H9 (cell line): ENCODE measurements around the gene NID1. TPM values are rescaled to one million over a fixed set of nuclear protein-coding genes. Genes with fewer than 3 reads are reported as not detected.

Experiments
- DNase-seq: peaks from one replicate; pipeline ENCODE4 v3.0.0-alpha.2; 2017
- H2AFZ ChIP-seq: one replicate; pipeline ENCODE4 v1.6.1; 2013; ENCODE audit warnings: mild to moderate bottlenecking, low read length, control low read depth, moderate library complexity
- H2AK5ac ChIP-seq: 2 replicates; pipeline ENCODE4 v1.6.1; 2013; ENCODE audit warnings: low read length, control low read depth, mixed read lengths; ENCODE audit not compliant: insufficient read length
- H2BK120ac ChIP-seq: one replicate; pipeline ENCODE4 v1.6.1; 2013; ENCODE audit warnings: low read depth, mild to moderate bottlenecking, low read length, control low read depth, inconsistent platforms; ENCODE audit not compliant: poor library complexity, severe bottlenecking
- H2BK12ac ChIP-seq: 2 replicates; pipeline ENCODE4 v1.6.1; 2013; ENCODE audit warnings: low read length, control low read depth, mixed read lengths, low read depth; ENCODE audit not compliant: insufficient read length
- H2BK15ac ChIP-seq: 2 replicates; pipeline ENCODE4 v1.6.1; 2013; ENCODE audit warnings: low read depth, low read length, control low read depth
- H2BK20ac ChIP-seq: one replicate; pipeline ENCODE4 v1.6.1; 2013; ENCODE audit warnings: low read depth, mild to moderate bottlenecking, low read length, control low read depth, inconsistent platforms; ENCODE audit not compliant: poor library complexity, severe bottlenecking
- H2BK5ac ChIP-seq: 2 replicates; pipeline ENCODE4 v1.6.1; 2013; ENCODE audit warnings: low read length, control low read depth, mixed read lengths; ENCODE audit not compliant: insufficient read length
- H3K14ac ChIP-seq: 2 replicates; pipeline ENCODE4 v1.6.1; 2013; ENCODE audit warnings: low read length, control low read depth; ENCODE audit not compliant: insufficient read depth
- H3K18ac ChIP-seq: 2 replicates; pipeline ENCODE4 v1.6.1; 2013; ENCODE audit warnings: low read depth, mild to moderate bottlenecking, mixed read lengths, low read length, control low read depth; ENCODE audit not compliant: insufficient read length
- H3K23ac ChIP-seq: 2 replicates; pipeline ENCODE4 v1.6.1; 2013; ENCODE audit warnings: low read length, control low read depth, mixed read lengths, low read depth; ENCODE audit not compliant: insufficient read length
- H3K23me2 ChIP-seq: 2 replicates; pipeline ENCODE4 v1.6.1; 2013; ENCODE audit warnings: low read depth, mild to moderate bottlenecking, mixed read lengths, low read length, control low read depth; ENCODE audit not compliant: insufficient read length, poor library complexity, severe bottlenecking
- H3K27ac ChIP-seq: 2 replicates; pipeline ENCODE4 v1.5.1; 2013; ENCODE audit warnings: low read length, control low read depth, mixed read lengths, low read depth; ENCODE audit not compliant: insufficient read length
- H3K27me3 ChIP-seq: 2 replicates; pipeline ENCODE4 v1.6.1; 2013; ENCODE audit warnings: low read length, control low read depth, inconsistent platforms; ENCODE audit not compliant: insufficient read depth
- H3K4ac ChIP-seq: 2 replicates; pipeline ENCODE4 v1.6.1; 2013; ENCODE audit warnings: low read depth, mild to moderate bottlenecking, control low read depth, inconsistent platforms, low read length, moderate library complexity
- H3K4me1 ChIP-seq: 2 replicates; pipeline ENCODE4 v1.6.1; 2013; ENCODE audit warnings: low read length, control low read depth, inconsistent platforms; ENCODE audit not compliant: insufficient read depth
- H3K4me2 ChIP-seq: 2 replicates; pipeline ENCODE4 v1.6.1; 2013; ENCODE audit warnings: low read length, control low read depth, mixed read lengths; ENCODE audit not compliant: insufficient read length, insufficient read depth
- H3K56ac ChIP-seq: 2 replicates; pipeline ENCODE4 v1.6.1; 2013; ENCODE audit warnings: low read depth, mild to moderate bottlenecking, mixed read lengths, low read length, control low read depth; ENCODE audit not compliant: insufficient read length
- H3K79me1 ChIP-seq: 2 replicates; pipeline ENCODE4 v1.6.1; 2013; ENCODE audit warnings: low read depth, mild to moderate bottlenecking, moderate library complexity, low read length, control low read depth, inconsistent platforms; ENCODE audit not compliant: insufficient read depth, poor library complexity, severe bottlenecking
- H3K79me2 ChIP-seq: 2 replicates; pipeline ENCODE4 v1.6.1; 2013; ENCODE audit warnings: low read length, control low read depth, inconsistent platforms; ENCODE audit not compliant: insufficient read depth
- H3K9ac ChIP-seq: 2 replicates; pipeline ENCODE4 v1.6.1; 2013; ENCODE audit warnings: low read length, control low read depth, mixed read lengths; ENCODE audit not compliant: insufficient read length; ENCODE audit errors: extremely low read depth
- H3K9me3 ChIP-seq: one replicate; pipeline ENCODE4 v1.6.1; 2013; ENCODE audit warnings: low read depth, low read length, inconsistent platforms; ENCODE audit not compliant: control insufficient read depth
- H3T11ph ChIP-seq: one replicate; pipeline ENCODE4 v1.6.1; 2013; ENCODE audit warnings: mild to moderate bottlenecking, low read length, control low read depth, inconsistent platforms
- H4K20me1 ChIP-seq: one replicate; pipeline ENCODE4 v1.6.1; 2013; ENCODE audit not compliant: control insufficient read depth, insufficient read length, insufficient read depth
- H4K5ac ChIP-seq: 2 replicates; pipeline ENCODE4 v1.6.1; 2013; ENCODE audit warnings: low read depth, mild to moderate bottlenecking, mixed read lengths, low read length, control low read depth; ENCODE audit not compliant: insufficient read length
- H4K8ac ChIP-seq: replicated peaks from 2 replicates; pipeline ENCODE4 v1.6.1; 2013; ENCODE audit warnings: low read length, control low read depth, mixed read lengths, low read depth; ENCODE audit not compliant: insufficient read length
- H4K91ac ChIP-seq: 2 replicates; pipeline ENCODE4 v1.6.1; 2013; ENCODE audit warnings: low read depth, mild to moderate bottlenecking, moderate library complexity, mixed read lengths, low read length, control low read depth; ENCODE audit not compliant: insufficient read length
- H3K27ac Mint-ChIP-seq, 3 experiments: 2 replicates in 2 of 3; 3 replicates in 1 of 3; pipeline ENCODE4 v1.8.0; 2020 to 2021; ENCODE audit warnings: mixed read lengths in 3 of 3, mild to moderate bottlenecking in 1 of 3, moderate library complexity in 1 of 3
- H3K27me3 Mint-ChIP-seq: 2 replicates; pipeline ENCODE4 v1.8.0; 2021; ENCODE audit warnings: low read depth, mild to moderate bottlenecking, moderate library complexity, mixed read lengths
- H3K36me3 Mint-ChIP-seq, 3 experiments: 2 replicates in 2 of 3; 3 replicates in 1 of 3; pipeline ENCODE4 v1.8.0; 2020 to 2021; ENCODE audit warnings: low read depth in 3 of 3, mixed read lengths in 3 of 3; ENCODE audit not compliant: insufficient read depth in 1 of 3
- H3K4me1 Mint-ChIP-seq, 2 experiments: 2 replicates each; pipeline ENCODE4 v1.8.0; 2020; ENCODE audit warnings: mixed read lengths in 2 of 2
- H3K4me3 Mint-ChIP-seq, 2 experiments: 2 replicates in 1 of 2; 3 replicates in 1 of 2; pipeline ENCODE4 v1.8.0; 2020 to 2021; ENCODE audit warnings: mild to moderate bottlenecking in 2 of 2, mixed read lengths in 2 of 2, moderate library complexity in 1 of 2
- H3K9me3 Mint-ChIP-seq, 2 experiments: 2 replicates in 1 of 2; 3 replicates in 1 of 2; pipeline ENCODE4 v1.8.0; 2020; ENCODE audit warnings: mild to moderate bottlenecking in 2 of 2, mixed read lengths in 2 of 2, moderate library complexity in 1 of 2
- CTCF ChIP-seq: fragments of 200-600 bp; sonication (generic); conservative IDR thresholded peaks from 3 replicates; pipeline ENCODE4 v1.8.0; 2021; ENCODE audit warnings: antibody characterized with exemption, mild to moderate bottlenecking
- WGBS: extraction: QIAGEN DNeasy Blood & Tissue Kit; methylation state at CpG from one replicate; pipeline ENCODE4 v1.1.7; 2013; ENCODE audit warnings: missing lambda C conversion rate, low lambda C conversion rate, mixed read lengths; ENCODE audit not compliant: insufficient read length; ENCODE audit errors: extremely low coverage; 5-methylcytosine and 5-hydroxymethylcytosine counted together
- total RNA-seq: library from RNA; stranded (reverse); gene quantifications from 2 replicates; pipeline ENCODE4 v1.2.1, GENCODE V29; 2021

NID1 gene
- total RNA-seq, 1 experiment from 2014 or later: 28.5 TPM

GRCh38 chr1:236108027-236108648, 43.2 kb upstream of the NID1 start:
- Histone ChIP-seq H3K14ac (no peak overlapping the region), H2AK5ac (no peak overlapping the region), H3K9me3 (no peaks in the 10 kb centered on the region), H3K79me1 (no peaks in the 10 kb centered on the region), H3K56ac (no peak overlapping the region), H3K4me2 (no peak overlapping the region), H3K27me3 (no peaks in the 10 kb centered on the region), H4K8ac (no peak overlapping the region), H3K18ac (no peak overlapping the region), H3K4ac (no peak overlapping the region), H4K91ac (no peak overlapping the region), H3T11ph (no peak overlapping the region), H2BK12ac (no peak overlapping the region), H2BK20ac (no peak overlapping the region), H2BK120ac (no peak overlapping the region), H2AFZ (no peak overlapping the region), H4K5ac (no peak overlapping the region), H4K20me1 (no peaks in the 10 kb centered on the region), H3K23ac (no peak overlapping the region), H3K23me2 (no peaks in the 10 kb centered on the region), H3K4me1 (peaks cover 2% of the 10 kb centered on the region; the same call in 1 of the 2 replicates), H3K9ac (no peak overlapping the region), H2BK5ac (no peak overlapping the region), H2BK15ac (no peak overlapping the region), H3K79me2 (no peaks in the 10 kb centered on the region), H3K27ac (no peak overlapping the region)
- no peak for TF ChIP-seq CTCF
- peaks cover 6 to 8% of the 10 kb centered on the region in 2 experiments for H3K4me1 Mint-ChIP-seq
- peaks cover 4% of the 10 kb centered on the region for H3K27me3 Mint-ChIP-seq
- no peak overlapping the region for H3K4me3 Mint-ChIP-seq
- H3K36me3 Mint-ChIP-seq: no peaks in the 10 kb centered on the region
- no CpG with 5 or more reads among the region's 7 CpGs for WGBS
- DNase-seq: no peak
- H3K9me3 Mint-ChIP-seq: no peaks in the 10 kb centered on the region
- no peak overlapping the region for H3K27ac Mint-ChIP-seq
